Posterior cingulate gyrus (tissue), 11 donors: Measurements from ENCODE around the gene PTPN4.

Source experiments
- DNase-seq, 10 donors: peaks; one replicate each; pipeline versions ENCODE4 v3.0.0 to v3.0.0-alpha.2; 2020 to 2021; ENCODE audit warnings: mixed read lengths in 3 of 10
- intact Hi-C: fragments of 100-400 bp; cut with DNase I; formaldehyde crosslinking; loops from one replicate; pipeline ENCODE4 v1.15.1; 2023

The PTPN4 gene, protein sequence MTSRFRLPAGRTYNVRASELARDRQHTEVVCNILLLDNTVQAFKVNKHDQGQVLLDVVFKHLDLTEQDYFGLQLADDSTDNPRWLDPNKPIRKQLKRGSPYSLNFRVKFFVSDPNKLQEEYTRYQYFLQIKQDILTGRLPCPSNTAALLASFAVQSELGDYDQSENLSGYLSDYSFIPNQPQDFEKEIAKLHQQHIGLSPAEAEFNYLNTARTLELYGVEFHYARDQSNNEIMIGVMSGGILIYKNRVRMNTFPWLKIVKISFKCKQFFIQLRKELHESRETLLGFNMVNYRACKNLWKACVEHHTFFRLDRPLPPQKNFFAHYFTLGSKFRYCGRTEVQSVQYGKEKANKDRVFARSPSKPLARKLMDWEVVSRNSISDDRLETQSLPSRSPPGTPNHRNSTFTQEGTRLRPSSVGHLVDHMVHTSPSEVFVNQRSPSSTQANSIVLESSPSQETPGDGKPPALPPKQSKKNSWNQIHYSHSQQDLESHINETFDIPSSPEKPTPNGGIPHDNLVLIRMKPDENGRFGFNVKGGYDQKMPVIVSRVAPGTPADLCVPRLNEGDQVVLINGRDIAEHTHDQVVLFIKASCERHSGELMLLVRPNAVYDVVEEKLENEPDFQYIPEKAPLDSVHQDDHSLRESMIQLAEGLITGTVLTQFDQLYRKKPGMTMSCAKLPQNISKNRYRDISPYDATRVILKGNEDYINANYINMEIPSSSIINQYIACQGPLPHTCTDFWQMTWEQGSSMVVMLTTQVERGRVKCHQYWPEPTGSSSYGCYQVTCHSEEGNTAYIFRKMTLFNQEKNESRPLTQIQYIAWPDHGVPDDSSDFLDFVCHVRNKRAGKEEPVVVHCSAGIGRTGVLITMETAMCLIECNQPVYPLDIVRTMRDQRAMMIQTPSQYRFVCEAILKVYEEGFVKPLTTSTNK

GRCh38 chr2:119759451-119760236, at the start of gene PTPN4:
Gene PTPN4 (plus strand): TSS chr2:119759922. CDS start chr2:119809854, 49,932 bp downstream.
- intact Hi-C loops: loop anchor here (2.0 to 10.0 kb wide), 3 partner anchors 55 to 413 kb away; partner anchors contain the start of gene EPB41L5
- peak; percentile 78 to 99 (median 92) for DNase-seq

DNA sequence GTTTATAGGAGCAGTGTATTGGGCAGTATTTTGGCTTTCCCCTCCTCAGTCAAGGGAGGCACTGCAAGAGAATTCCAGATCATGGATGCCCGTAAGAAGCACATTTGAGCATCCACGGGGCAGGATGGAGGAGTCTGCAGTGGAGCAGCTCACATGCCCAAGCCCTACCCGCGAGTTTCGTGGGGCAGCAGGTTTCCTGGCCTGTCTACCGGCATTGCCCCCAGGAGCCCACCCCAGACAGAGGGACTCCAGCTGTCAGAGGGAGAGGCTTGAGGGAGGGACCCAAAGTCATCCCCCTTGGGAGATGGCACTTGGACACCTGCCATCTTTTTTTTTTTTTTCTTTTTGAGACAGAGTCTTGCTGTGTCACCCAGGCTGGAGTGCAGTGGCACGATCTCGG, 49.4 kb upstream of the PTPN4 start:
- DNase-seq: no peak

DNA sequence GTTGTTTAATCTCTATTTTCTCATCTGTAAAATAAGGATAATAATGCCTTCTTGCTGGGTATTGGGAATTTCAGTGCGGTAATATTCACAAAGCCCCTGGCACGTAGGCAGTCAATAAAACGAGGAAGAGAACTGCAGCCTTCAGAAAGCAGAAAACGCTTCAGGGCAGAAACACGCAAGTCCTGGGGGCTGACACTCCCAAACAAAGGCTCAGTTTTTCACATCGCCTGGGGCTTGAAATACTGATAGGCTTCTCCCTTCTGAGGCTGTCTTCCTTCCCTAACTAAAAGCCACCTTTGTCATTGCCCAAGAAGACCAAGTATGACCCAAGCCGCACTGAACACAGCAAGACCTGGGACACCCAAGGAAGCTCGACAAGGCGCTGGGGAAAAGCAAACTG, 48.4 kb upstream of the PTPN4 start:
- no peak for DNase-seq

More for the DNA sequence above, 49.4 kb upstream of the PTPN4 start:
- intact Hi-C loops: no loop called here

GRCh38 chr2:119712571-119712970, 47.2 kb upstream of the PTPN4 start:
- intact Hi-C loops: no loop called here
- DNase-seq: no peak

More for the DNA sequence above, 48.4 kb upstream of the PTPN4 start:
- intact Hi-C loops: no loop called here

DNA sequence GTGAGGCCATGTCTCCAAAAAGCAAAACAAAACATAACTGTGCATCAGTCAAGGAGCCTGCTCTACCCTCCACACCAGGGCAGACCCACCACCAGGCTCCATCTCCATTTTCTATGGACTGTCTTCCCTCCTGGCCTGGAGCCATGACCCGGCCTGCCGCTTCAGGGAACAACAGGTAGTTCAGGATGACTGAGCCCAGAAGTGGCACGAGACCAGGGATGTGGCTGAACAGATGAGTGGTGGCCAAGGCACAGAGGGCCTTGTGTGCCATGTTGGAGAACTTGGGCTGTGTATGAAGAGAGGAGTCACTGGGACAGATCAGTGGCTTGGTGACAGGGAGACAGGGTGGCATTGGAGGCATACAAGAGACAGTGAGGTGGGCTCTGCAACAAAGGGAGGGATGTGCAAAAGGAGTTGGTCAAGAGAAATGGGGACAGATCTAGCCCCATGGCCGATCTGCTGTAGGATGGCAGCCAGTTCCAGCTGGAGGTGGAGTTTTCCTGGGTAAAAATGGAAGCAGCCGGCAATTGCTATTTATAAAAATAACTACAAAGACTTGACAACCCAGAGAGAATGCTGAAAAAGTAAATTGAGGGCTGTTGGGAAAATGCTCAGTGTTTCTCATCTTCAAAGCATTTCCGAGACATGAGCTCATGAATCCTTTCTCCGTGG, 45.8 kb upstream of the PTPN4 start:
- intact Hi-C loops: no loop called here
- DNase-seq: peak in 2 of 10 donors; percentile 31 to 84

DNA sequence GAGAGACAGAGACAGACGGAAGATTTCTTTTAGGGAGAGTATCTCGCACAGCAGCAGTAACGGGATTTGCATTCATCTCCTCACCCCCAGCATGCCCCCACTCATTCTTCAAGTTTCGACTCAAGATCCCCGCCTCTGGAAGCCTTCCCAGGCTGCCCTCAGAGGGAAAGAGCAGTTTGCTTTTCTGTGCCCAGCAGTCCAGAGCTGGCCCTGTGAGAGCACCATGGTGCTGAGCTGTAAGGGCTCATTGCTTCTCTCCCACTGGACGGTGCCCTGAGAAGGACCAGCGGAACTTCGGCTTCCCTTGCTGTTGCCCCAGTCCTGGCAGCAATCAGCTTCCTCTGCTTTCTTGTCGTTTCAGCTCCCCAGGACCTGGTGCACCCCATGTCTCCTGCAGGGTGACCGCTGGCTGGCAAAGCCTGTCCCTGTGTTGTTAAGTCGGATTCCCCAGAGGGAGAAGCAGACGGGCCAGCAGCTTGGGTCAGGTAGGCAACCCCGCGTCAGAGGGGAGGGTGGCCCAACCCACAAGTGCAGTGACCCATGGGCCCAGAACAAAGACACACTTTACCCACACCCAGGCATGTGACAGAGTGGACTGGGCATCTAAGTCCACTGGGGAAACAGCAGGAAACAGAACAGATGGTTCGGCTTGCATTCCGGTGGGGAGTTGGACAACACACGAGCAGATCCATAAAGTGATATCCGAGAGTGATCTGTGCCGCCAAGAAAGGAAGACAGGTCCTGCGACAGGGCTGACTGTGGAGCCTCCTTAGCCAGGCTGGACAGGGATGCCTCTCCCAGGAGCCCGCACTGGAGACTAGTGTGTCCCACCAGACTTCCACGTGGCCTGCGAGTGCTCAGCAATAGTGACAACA, 44.1 kb upstream of the PTPN4 start:
- intact Hi-C loops: no loop called here
- peak in 2 of 10 donors; percentile 74 to 76 for DNase-seq

DNA sequence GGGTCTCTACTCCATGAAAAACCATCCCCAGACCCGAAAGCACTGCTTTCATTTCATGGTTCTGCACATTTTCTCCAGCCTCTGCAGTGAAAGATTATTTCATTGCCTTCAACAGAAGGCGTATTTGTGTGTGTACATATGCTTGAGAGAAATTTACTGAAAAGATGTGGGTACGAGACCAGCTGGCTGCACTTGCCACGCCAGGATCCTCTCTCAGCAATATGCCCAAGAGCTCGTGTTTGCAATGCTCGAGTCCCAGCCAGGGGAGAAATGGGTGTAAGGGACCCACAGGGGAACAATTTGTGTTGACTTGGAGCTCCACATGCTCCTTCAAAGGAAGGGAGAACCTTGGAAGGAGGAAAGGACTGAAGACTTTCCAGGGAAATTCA, 43.4 kb upstream of the PTPN4 start:
- DNase-seq: no peak

DNA sequence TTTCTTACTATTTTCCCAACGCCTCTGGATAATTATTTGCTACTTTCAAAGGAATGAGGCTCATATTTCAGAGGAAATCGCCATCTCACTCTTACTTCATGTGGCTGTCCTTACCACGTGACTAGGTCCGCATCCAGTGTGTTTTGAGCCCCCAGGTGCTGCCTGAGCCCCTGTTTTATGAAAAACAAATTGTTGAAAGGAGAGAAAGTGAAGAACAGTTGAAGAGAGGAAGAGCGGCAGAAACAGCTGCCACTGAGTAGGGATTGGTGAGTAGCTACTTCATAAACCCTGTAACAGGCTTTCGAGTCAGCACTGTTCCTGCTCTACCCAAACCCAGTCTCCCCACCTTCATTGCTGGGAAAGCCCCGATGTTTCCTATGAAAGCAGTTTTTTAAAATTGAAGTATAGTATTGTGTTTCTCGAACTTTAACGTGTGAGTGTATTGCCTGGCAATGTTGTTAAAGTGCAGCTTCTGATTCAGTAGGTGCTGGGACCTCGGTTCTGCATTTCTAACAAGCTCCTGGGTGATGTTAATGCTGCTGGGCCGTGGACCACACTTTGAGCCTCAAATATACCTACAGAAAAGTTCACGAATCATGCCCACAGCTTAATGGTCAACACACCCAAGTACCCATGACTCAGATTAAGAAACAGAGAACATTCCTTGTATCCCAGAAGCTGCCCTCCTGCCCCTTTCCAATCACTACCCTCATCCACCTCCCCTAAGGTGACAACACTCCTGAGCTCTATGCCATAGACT, 41.0 kb upstream of the PTPN4 start:
- intact Hi-C loops: no loop called here
- DNase-seq: no peak

More for the DNA sequence above, 43.4 kb upstream of the PTPN4 start:
- intact Hi-C loops: no loop called here

GRCh38 chr2:119719261-119719627, 40.5 kb upstream of the PTPN4 start:
- DNase-seq: no peak
- intact Hi-C loops: no loop called here

- intact Hi-C loops: no loop called here
- DNase-seq: no peak
Measured at GRCh38 chr2:119721043-119721442, 38.7 kb upstream of the PTPN4 start.

- intact Hi-C loops: no loop called here
Measured at GRCh38 chr2:119721462-119721861, 38.3 kb upstream of the PTPN4 start.

GRCh38 chr2:119721904-119722303, 37.8 kb upstream of the PTPN4 start:
- DNase-seq: no peak
- intact Hi-C loops: no loop called here

More at GRCh38 chr2:119721462-119721861, 38.3 kb upstream of the PTPN4 start:
- DNase-seq: no peak

DNA sequence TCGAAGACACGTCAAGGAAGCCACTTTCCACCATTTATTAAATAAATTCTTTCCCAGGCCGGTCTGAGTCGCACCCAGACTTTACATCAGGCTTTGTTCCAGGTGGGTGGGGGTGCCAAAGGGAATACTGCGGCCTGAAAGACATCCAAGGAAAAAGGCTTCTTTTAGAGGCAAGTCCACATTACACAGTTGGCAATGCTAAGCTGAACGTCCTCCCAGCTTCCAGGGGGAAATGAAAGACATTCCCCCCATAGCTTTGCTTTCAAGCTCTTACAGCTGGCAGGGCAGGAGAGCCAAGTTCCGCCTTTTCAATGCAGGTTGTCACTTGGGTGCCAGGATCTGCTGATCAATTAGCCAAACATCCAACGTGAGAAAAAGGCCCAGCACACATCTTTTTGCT, 36.5 kb upstream of the PTPN4 start:
- peak in 2 of 10 donors; percentile 20 to 79 for DNase-seq
- intact Hi-C loops: no loop called here

- DNase-seq: no peak
- intact Hi-C loops: no loop called here
Measured at GRCh38 chr2:119723784-119724467, 35.8 kb upstream of the PTPN4 start.

DNA sequence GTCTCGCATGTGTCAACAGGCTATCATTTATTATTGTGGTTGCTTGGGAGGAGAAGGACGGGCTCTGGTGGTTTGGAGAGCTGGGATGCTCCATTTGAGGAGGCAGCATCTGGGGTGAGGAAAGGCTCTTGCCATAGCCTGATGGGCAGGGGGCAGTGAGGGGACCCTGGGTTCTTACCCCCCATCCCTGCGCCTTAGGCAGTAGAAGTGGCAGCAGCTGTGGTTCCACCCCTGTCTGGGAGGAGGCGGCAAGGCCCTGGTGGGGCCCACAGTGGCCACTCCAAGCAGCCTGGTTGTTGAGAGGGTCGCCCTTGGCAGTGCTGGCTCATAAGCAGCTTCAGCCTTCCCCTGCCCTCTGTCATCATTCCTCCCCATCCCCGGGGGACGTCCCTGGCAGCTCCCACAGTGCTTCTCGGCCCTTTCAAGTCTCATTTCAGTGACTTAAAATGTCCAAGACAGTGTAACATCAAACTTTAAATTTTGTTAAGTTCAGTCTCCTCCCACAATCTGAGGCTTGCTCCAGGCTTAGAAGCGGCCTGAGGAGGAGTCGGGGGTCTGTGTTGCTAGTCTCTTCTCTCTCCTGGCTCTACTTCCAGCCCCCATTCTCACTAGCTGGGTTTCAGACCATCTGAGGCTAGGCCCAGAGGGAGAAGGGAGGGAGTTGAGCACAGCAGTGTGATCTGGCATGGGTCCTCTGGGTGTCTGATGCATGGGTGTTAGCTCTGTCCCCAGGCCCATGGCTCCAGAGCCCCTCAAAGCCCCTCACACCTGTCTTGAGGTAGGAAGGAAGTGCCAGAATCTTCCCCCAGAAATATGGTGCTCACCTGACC, 34.9 kb upstream of the PTPN4 start:
- DNase-seq: no peak

GRCh38 chr2:119727493-119727892, 32.2 kb upstream of the PTPN4 start:
- intact Hi-C loops: no loop called here
- no peak for DNase-seq

More for the DNA sequence above, 34.9 kb upstream of the PTPN4 start:
- intact Hi-C loops: no loop called here

DNA sequence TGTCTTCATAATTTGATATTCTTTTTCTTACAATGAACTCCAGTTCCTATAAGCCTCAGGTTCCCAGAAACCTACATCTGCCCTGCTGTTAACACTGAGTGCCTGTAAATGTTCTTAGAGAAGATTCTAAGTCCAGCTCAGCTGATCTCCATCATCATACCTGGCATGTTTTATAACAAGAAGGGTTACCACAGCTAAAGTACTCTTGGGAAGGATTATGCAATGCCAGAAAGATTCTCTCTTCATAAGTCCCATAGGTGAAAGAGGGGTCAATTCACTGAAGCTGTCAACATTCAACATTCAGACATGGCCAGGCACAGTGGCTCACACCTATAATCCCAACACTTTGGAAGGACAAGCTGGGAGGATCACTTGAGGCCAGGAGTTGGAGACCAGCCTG, 31.3 kb upstream of the PTPN4 start:
- intact Hi-C loops: no loop called here
- DNase-seq: no peak
